ENCODE measurements around the gene LIX1L.

The LIX1L gene

DNA sequence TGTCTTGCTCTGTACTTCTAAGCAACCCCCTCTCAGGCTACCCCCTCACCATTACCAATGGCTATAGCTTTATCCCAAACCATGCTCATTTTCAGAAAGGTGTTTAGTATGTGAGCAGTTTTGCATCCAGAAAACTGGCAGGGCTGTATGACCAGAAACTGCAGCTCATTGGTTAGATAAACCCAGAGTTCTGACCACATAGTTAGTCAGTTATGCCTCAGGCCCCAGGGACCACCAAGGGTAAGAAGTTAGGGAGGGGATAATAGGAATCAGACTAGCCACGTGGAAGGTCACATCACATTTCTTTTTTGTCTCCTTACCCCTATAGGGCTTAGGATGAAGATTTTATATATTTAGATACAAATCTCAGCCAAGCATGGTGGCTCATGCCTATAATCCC lies 49.2 kb downstream of the LIX1L start:
- DNase-seq (ENCODE audit: extremely low read depth, insufficient read length) = no peak
- TF ChIP-seq, protein P1, sequence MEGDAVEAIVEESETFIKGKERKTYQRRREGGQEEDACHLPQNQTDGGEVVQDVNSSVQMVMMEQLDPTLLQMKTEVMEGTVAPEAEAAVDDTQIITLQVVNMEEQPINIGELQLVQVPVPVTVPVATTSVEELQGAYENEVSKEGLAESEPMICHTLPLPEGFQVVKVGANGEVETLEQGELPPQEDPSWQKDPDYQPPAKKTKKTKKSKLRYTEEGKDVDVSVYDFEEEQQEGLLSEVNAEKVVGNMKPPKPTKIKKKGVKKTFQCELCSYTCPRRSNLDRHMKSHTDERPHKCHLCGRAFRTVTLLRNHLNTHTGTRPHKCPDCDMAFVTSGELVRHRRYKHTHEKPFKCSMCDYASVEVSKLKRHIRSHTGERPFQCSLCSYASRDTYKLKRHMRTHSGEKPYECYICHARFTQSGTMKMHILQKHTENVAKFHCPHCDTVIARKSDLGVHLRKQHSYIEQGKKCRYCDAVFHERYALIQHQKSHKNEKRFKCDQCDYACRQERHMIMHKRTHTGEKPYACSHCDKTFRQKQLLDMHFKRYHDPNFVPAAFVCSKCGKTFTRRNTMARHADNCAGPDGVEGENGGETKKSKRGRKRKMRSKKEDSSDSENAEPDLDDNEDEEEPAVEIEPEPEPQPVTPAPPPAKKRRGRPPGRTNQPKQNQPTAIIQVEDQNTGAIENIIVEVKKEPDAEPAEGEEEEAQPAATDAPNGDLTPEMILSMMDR (IDR thresholded peaks at IDR 0.05; ENCODE audit: insufficient read depth, low read length, poor library complexity, severe bottlenecking) = no peak

DNA sequence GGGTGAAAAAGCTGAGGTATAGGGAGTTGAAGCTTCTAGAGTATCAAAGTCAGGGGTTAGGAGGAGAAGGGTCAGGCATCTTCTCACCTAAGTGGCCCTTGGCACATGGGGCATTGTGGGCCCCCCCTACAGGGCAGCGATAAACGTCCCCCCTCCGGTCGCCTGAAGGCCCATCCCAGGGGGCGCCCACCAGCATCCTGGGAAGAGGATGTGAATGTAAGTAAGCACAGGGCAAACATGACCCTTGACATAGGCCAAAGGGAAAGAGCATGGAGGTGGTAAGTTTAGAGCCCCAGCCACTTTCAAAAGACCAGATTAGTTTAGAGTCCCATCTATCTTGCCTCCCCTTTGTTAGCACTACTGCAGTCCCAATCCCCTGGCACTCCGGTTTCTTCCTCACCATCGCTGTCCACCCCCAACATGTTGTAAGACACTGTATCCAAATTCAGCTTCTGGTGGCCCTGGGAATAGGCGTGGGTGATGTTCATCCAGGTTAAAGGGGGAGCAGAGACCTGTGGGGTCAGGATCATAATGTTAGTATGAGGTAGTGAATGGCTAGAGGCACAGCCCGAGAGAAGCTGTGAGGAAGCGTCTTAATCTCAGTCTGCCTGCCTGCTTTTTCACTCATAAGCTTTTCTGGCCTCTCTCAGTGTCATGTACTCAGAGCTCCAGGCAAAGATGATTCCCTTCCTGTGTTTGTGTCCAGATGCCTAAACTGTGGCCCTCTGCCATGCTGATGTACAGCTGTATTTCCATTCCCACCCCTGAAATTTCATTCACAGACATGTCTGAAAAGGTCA lies 50.7 kb downstream of the LIX1L start:
- TF ChIP-seq, protein P1 (IDR thresholded peaks at IDR 0.05; ENCODE audit: insufficient read depth, low read length, poor library complexity, severe bottlenecking) = no peak
- H3K27me3 ChIP-seq (replicated peaks; ENCODE audit: control insufficient read depth, insufficient read depth, low read length) = no peaks in the 10 kb centered on the region
- no peak overlapping the region for H3K4me3 ChIP-seq (replicated peaks; ENCODE audit: low read depth, low read length)
- peaks cover under 1% of the 10 kb centered on the region; the same call in 1 of the 2 replicates for H3K36me3 ChIP-seq (ENCODE audit: control insufficient read depth, insufficient read depth, low read length)
- DNase-seq (ENCODE audit: extremely low read depth, insufficient read length) = no peak

More for the DNA sequence above, 49.2 kb downstream of the LIX1L start:
- peaks cover 2% of the 10 kb centered on the region; the same call in 1 of the 2 replicates for H3K36me3 ChIP-seq (ENCODE audit: control insufficient read depth, insufficient read depth, low read length)
- H3K27me3 ChIP-seq (replicated peaks; ENCODE audit: control insufficient read depth, insufficient read depth, low read length) = no peaks in the 10 kb centered on the region
- no peak overlapping the region for H3K4me3 ChIP-seq (replicated peaks; ENCODE audit: low read depth, low read length)

DNA sequence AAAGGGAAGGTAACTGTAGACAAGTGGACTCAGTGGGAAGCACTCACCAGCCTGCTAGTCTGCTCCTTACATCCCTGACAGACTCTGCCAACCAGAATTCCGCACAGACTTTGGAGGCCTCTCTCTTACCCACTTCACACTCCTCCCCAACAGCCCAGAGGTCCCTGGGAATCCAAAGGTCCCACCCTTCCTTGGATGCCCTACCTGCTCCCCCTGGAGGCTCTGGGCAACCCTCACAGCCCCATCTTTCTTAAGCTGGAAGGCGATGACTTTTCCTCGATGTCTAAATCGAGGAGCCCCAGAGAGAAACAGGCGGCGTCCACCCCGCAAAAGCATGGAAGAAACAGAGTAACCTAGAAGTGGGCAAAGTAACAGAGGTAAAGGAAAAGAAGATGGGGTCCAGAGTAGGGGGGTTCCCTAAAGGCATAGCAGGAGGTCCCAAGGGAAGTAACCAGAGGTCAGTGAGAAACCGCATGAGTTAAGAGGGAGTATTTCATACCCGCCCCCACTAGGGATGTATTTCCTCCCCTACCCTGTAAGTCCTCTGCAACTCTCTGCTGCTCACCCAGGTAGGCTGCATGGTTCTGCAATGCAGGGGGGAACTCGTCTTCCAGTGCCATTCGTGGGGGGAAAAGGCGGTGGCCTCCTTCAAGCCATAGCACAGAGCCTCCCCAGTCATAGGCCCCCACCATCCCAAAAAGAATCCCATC lies 56.4 kb downstream of the LIX1L start:
- Histone ChIP-seq H3K27me3 (replicated peaks; ENCODE audit: control insufficient read depth, insufficient read depth, low read length) (no peaks in the 10 kb centered on the region), H3K4me3 (replicated peaks; ENCODE audit: low read depth, low read length) (no peak overlapping the region), H3K36me3 (ENCODE audit: control insufficient read depth, insufficient read depth, low read length) (peaks cover 2% of the 10 kb centered on the region)
- TF ChIP-seq, protein P1 (IDR thresholded peaks at IDR 0.05; ENCODE audit: insufficient read depth, low read length, poor library complexity, severe bottlenecking) = no peak
- no peak for DNase-seq (ENCODE audit: extremely low read depth, insufficient read length)

DNA sequence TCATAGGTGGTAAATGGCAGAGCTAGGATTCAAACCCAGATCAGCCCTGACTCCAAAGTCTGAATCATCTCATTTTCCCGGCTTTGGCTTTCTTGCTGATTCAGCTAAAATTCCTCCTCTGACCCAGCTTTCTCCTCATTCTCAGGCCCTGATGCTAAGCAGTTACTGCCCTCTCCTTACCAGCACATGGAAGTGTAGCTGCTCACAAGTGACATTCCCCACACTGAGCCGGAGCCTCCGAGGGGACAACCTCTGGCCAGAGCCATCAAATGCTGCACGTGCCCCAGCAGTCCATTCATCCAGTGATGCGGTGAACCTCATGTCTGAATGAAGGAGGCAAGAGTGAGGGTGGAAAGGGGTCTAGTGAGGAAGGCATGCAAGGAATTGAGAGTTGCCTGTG lies 59.1 kb downstream of the LIX1L start:
- Histone ChIP-seq H3K36me3 (ENCODE audit: control insufficient read depth, insufficient read depth, low read length) (peaks cover 2% of the 10 kb centered on the region), H3K27me3 (replicated peaks; ENCODE audit: control insufficient read depth, insufficient read depth, low read length) (no peaks in the 10 kb centered on the region), H3K4me3 (replicated peaks; ENCODE audit: low read depth, low read length) (no peak overlapping the region)
- TF ChIP-seq, protein P1 (IDR thresholded peaks at IDR 0.05; ENCODE audit: insufficient read depth, low read length, poor library complexity, severe bottlenecking) = no peak
- DNase-seq (ENCODE audit: extremely low read depth, insufficient read length) = no peak

DNA sequence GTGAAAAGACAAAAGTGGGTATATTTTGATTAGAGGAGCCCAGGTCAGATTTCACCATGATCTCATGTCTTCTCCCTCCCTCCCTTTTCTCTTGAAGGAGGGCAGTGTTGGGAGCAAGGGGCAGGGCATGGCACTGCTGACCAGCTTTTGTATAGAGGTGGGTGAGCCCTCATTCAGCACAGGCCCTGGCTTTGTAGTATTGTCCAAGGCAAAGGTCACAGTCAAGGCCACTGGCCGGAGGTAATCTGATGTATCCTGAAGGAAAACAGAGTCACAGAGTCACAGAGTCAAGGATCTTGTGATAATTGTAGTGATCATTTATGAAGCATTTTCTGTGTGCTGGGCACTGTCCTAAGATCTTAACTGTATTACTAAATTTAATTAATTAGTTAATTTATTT lies 59.8 kb downstream of the LIX1L start:
- DNase-seq (ENCODE audit: extremely low read depth, insufficient read length) = no peak
- Histone ChIP-seq H3K27me3 (replicated peaks; ENCODE audit: control insufficient read depth, insufficient read depth, low read length) (no peaks in the 10 kb centered on the region), H3K4me3 (replicated peaks; ENCODE audit: low read depth, low read length) (no peak overlapping the region), H3K36me3 (ENCODE audit: control insufficient read depth, insufficient read depth, low read length) (peaks cover 2% of the 10 kb centered on the region)
- TF ChIP-seq, protein P1 (IDR thresholded peaks at IDR 0.05; ENCODE audit: insufficient read depth, low read length, poor library complexity, severe bottlenecking) = no peak
